K562 (cell line): ENCODE results near the gene CSTB. TPM values are rescaled to one million over a fixed set of nuclear protein-coding genes. Genes with fewer than 3 reads are reported as not detected.
A peak's percentile ranks its signal among the peaks of the same experiment; 100 is the strongest.

ENCODE experiments used
- ATAC-seq: fragments of 200-7000 bp; cut with Tn5 transposase; 3 replicates; pipeline ENCODE4 v1.9.1; 2020; ENCODE audit warnings: moderate library complexity
- BruUV-seq: library from RNA; stranded (reverse); fragments of 400-500 nt; replicated peaks from 2 replicates; lab custom pipeline; 2021; lab: Mats Ljungman, UMichigan
- CTCF ChIA-PET: fragments of 300-600 bp; formaldehyde crosslinking; extraction: SDS; loops from one replicate; lab custom pipeline; 2021; ENCODE audit warnings: low intra/inter-chr PET ratio; lab: Yijun Ruan, JAX
- POLR2A ChIA-PET: fragments of 300-600, 350-650 bp; sonication (Branson Sonifier 250); formaldehyde crosslinking; extraction: SDS; loops from one replicate; lab custom pipeline; 2021; ENCODE audit warnings: antibody characterized with exemption, inconsistent platforms; lab: Yijun Ruan, JAX
- DNase-seq, 4 experiments: peaks; one replicate each; pipeline versions ENCODE4 v3.0.0 to v3.0.0-alpha.2; 2011 to 2018; ENCODE audit warnings: low spot score in 3 of 4, mixed read lengths in 3 of 4; ENCODE audit errors: extremely low read depth in 1 of 4
- FAIRE-seq: peaks from 2 replicates; lab custom pipeline; 2011; peaks lifted over from hg19 to GRCh38; lab: Jason Lieb, UNC
- H2AFZ ChIP-seq: 2 replicates; pipeline ENCODE4 v1.6.0; 2011; ENCODE audit warnings: low read depth, low read length, control low read depth, inconsistent platforms
- H3K27ac ChIP-seq: fragments of 200-600 bp; 3 replicates; pipeline ENCODE4 v1.8.0; 2011; ENCODE audit warnings: low read depth, mild to moderate bottlenecking, control low read depth, inconsistent platforms, low read length, moderate library complexity, mixed read lengths; ENCODE audit errors: extremely low read depth
- H3K27me3 ChIP-seq, 2 experiments: fragments of 300-600 bp in 1 of 2; 2 replicates in 1 of 2; 3 replicates in 1 of 2; pipeline versions ENCODE4 v1.6.0 to v1.8.0; 2011; ENCODE audit warnings: inconsistent platforms in 2 of 2, low read length in 2 of 2, mild to moderate bottlenecking in 1 of 2, mixed read lengths in 1 of 2, moderate library complexity in 1 of 2; ENCODE audit not compliant: control insufficient read depth in 2 of 2, insufficient read depth in 2 of 2
- H3K36me3 ChIP-seq: fragments of 300-600 bp; 3 replicates; pipeline ENCODE4 v1.8.0; 2011; ENCODE audit warnings: mild to moderate bottlenecking, low read length, inconsistent platforms; ENCODE audit not compliant: control insufficient read depth, insufficient read depth
- H3K4me1 ChIP-seq, 2 experiments: fragments of 200-600 bp in 1 of 2; replicated peaks in 1 of 2; 2 replicates in 1 of 2; 3 replicates in 1 of 2; pipeline versions ENCODE4 v1.5.1 to v1.8.0; 2011; ENCODE audit warnings: inconsistent platforms in 2 of 2, low read length in 2 of 2, mild to moderate bottlenecking in 1 of 2, mixed read lengths in 1 of 2, moderate library complexity in 1 of 2; ENCODE audit not compliant: control insufficient read depth in 2 of 2, insufficient read depth in 2 of 2
- H3K4me2 ChIP-seq: 2 replicates; pipeline ENCODE4 v1.6.1; 2011; ENCODE audit warnings: low read length, control low read depth, inconsistent platforms, mixed read lengths; ENCODE audit not compliant: insufficient read depth
- H3K4me3 ChIP-seq: fragments of 200-600 bp; sonication (generic), shearing (Covaris generic); 2 replicates; pipeline ENCODE4 v1.5.1; 2016; ENCODE audit warnings: control low read depth, inconsistent platforms
- H3K79me2 ChIP-seq: fragments of 200-600 bp; 3 replicates; pipeline ENCODE4 v1.8.0; 2011; ENCODE audit warnings: low read length, inconsistent platforms; ENCODE audit not compliant: control insufficient read depth, insufficient read depth
- H3K9ac ChIP-seq, 2 experiments: 2 replicates each; pipeline versions ENCODE4 v1.6.0 to v1.6.1; 2011; ENCODE audit warnings: low read depth in 2 of 2, low read length in 2 of 2, control low read depth in 1 of 2, inconsistent platforms in 1 of 2, mild to moderate bottlenecking in 1 of 2, mixed read lengths in 1 of 2; ENCODE audit not compliant: insufficient read depth in 1 of 2
- H3K9me1 ChIP-seq: one replicate; pipeline ENCODE4 v1.6.0; 2011; ENCODE audit warnings: inconsistent platforms, mild to moderate bottlenecking, low read length, moderate library complexity; ENCODE audit not compliant: control insufficient read depth, insufficient read depth
- H3K9me3 ChIP-seq: replicated peaks from 2 replicates; pipeline ENCODE4 v1.5.1; 2011; ENCODE audit warnings: low read depth, low read length, inconsistent platforms; ENCODE audit not compliant: control insufficient read depth, insufficient read depth
- H4K20me1 ChIP-seq: replicated peaks from 2 replicates; pipeline ENCODE4 v1.6.1; 2011; ENCODE audit warnings: low read length, inconsistent platforms, mixed read lengths; ENCODE audit not compliant: control insufficient read depth, insufficient read depth
- LCOR ChIP-seq: sonication (generic); formaldehyde crosslinking; IDR thresholded peaks from 2 replicates; pipeline ENCODE4 v1.8.0; 2022; ENCODE audit warnings: mild to moderate bottlenecking, missing genetic modification reagents
- POLR2A ChIP-seq: fragments of 450-650 bp; conservative IDR thresholded peaks from 2 replicates; pipeline ENCODE4 v1.6.1; 2016
- POLR2AphosphoS5 ChIP-seq: IDR thresholded peaks from 2 replicates; pipeline ENCODE4 v1.6.1; 2011; ENCODE audit warnings: mild to moderate bottlenecking, low read depth, low read length, moderate library complexity; ENCODE audit not compliant: control insufficient read depth, insufficient read depth
- POLR2G ChIP-seq: fragments of 200-400 bp; formaldehyde crosslinking; IDR thresholded peaks from 2 replicates; pipeline ENCODE4 v1.6.1; 2017; ENCODE audit warnings: low read depth, mild to moderate bottlenecking, antibody characterized with exemption, low read length, moderate library complexity
- RBFOX2 ChIP-seq: fragments of 200-400 bp; formaldehyde crosslinking; IDR thresholded peaks from 2 replicates; pipeline ENCODE4 v1.6.1; 2017; ENCODE audit warnings: low read depth, mild to moderate bottlenecking, low read length, moderate library complexity
- TOE1 ChIP-seq, 2 experiments: fragments of 450-650 bp in 1 of 2; sonication (generic) in 1 of 2; formaldehyde crosslinking in 1 of 2; IDR thresholded peaks; 2 replicates each; pipeline versions ENCODE4 v1.7.1 to v1.8.0; 2016 to 2022; ENCODE audit warnings: borderline replicate concordance in 2 of 2, mild to moderate bottlenecking in 2 of 2, antibody characterized with exemption in 1 of 2, inconsistent platforms in 1 of 2, low read depth in 1 of 2, missing genetic modification reagents in 1 of 2, moderate library complexity in 1 of 2
- ZNF224 ChIP-seq: sonication (generic); formaldehyde crosslinking; IDR thresholded peaks from 2 replicates; pipeline ENCODE4 v1.8.0; 2022; ENCODE audit warnings: mild to moderate bottlenecking, missing genetic modification reagents
- WGBS: fragments of 100-300 bp; shearing (Covaris generic); methylation state at CpG from one replicate; pipeline ENCODE4 v1.1.6; 2016; ENCODE audit warnings: low coverage, mixed read lengths; ENCODE audit not compliant: insufficient coverage; ENCODE audit errors: missing lambda C conversion rate; 5-methylcytosine and 5-hydroxymethylcytosine counted together
- in situ Hi-C: fragments of 300-500 bp; cut with MboI; formaldehyde crosslinking; loops from 4 replicates; pipeline ENCODE4 v1.15.0; 2018; ENCODE audit warnings: inconsistent platforms, mixed read lengths
- intact Hi-C: fragments of 100-400 bp; cut with micrococcal nuclease; formaldehyde crosslinking; loops from 2 replicates; pipeline ENCODE4 v1.14.2; 2022
- polyA plus RNA-seq, 8 experiments: library from polyadenylated mRNA; depleted of rRNA in 4 of 8; stranded (reverse) in 5 of 8; unstranded in 3 of 8; fragments of >200 nt; fragmentation: Nextera tagmentation in 2 of 8; fragmentation: Illumina TruSeq in 1 of 8; extraction: Ambion mirVana in 2 of 8; extraction: Trizol in 1 of 8; gene quantifications; 2 replicates each; pipeline versions ENCODE4 v1.2.1 to v1.2.3, GENCODE V29; 2011 to 2014; ENCODE audit warnings: inconsistent platforms in 1 of 8, missing spikeins in 1 of 8
- total RNA-seq, 7 experiments: library from RNA; depleted of rRNA in 6 of 7; stranded (reverse); fragments of >200 nt in 6 of 7; fragmentation: Illumina TruSeq in 2 of 7; extraction: Trizol in 2 of 7; gene quantifications; 2 replicates each; pipeline versions ENCODE4 v1.2.1 to v1.2.3, GENCODE V29; 2011 to 2021; ENCODE audit warnings: low replicate concordance in 1 of 7
- TF ChIP-seq, protein P1 (sequence below): sonication (generic); formaldehyde crosslinking; IDR thresholded peaks from 2 replicates; pipeline ENCODE4 v1.8.1; 2023; ENCODE audit warnings: mild to moderate bottlenecking, missing genetic modification reagents

CSTB gene
- total and polyA plus RNA-seq, 9 of the 15 experiments (the other 6 are each of a cell fraction or from before 2014, with no cell fraction given): 12.4 to 65.0 (median 31.7) TPM

DNA sequence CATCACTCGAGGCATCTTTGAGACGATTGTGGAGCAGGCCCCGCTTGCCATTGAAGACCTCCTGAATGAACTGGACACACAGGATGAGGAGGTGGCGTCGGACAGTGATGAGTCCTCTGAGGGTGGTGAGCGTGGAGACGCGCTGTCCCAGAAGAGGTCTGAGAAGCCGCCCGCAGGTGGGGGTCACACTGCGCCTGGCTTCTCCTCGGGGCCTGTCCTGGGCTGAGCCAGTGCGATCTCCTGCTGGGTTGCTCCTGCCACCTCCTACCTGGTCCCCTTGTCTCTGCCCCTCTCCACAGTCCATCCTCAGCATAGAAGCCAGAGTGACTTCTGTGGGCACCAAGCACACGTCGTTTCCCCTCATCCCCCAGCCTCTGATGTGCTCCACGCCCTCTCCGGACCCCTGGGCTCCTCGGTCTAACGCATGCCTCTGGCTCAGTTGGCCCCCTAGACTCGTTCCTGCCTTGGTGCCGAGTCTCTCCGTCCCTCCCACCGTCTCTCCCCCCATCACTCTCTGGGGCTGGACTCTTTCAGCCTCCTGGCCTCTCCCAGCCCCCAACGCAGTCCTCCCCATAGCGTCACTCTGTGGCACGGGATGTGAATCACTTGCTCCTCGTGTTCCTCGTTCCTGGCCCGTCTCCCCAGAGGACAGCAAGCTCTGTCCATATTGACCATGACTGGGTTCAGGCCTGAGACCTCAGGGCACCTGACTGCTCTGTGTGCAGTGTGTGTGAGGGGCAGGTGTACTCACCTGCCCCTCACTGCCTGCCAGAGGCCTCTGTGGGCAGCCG lies 22.0 kb upstream of the CSTB start:
- in situ Hi-C loops (loop anchor here (25.0 kb wide), 1 partner anchor 339 kb away; the partner anchor contains the start of gene GATD3), intact Hi-C loops (no loop called here)
- H3K9me1 ChIP-seq: no peaks in the 10 kb centered on the region
- no peak for TF ChIP-seq ZNF224 (CRISPR knock-in tag)
- TF ChIP-seq LCOR: no peak
- peak; percentile 41; the same call in 1 of the 2 replicates for TF ChIP-seq RBFOX2
- 0 out of 2 replicates have a peak, but pooled peaks have one; percentile 13 for TF ChIP-seq POLR2AphosphoS5
- TF ChIP-seq POLR2G: peak; percentile 58
- TF ChIP-seq, protein P1, sequence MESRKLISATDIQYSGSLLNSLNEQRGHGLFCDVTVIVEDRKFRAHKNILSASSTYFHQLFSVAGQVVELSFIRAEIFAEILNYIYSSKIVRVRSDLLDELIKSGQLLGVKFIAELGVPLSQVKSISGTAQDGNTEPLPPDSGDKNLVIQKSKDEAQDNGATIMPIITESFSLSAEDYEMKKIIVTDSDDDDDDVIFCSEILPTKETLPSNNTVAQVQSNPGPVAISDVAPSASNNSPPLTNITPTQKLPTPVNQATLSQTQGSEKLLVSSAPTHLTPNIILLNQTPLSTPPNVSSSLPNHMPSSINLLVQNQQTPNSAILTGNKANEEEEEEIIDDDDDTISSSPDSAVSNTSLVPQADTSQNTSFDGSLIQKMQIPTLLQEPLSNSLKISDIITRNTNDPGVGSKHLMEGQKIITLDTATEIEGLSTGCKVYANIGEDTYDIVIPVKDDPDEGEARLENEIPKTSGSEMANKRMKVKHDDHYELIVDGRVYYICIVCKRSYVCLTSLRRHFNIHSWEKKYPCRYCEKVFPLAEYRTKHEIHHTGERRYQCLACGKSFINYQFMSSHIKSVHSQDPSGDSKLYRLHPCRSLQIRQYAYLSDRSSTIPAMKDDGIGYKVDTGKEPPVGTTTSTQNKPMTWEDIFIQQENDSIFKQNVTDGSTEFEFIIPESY: no peak
- TF ChIP-seq TOE1 (IDR thresholded peaks at IDR 0.05; ENCODE audit: borderline replicate concordance): no peak
- no peak for TF ChIP-seq TOE1 (CRISPR knock-in tag; IDR thresholded peaks at IDR 0.05; ENCODE audit: borderline replicate concordance, low read depth)
- TF ChIP-seq POLR2A: 0 out of 2 replicates have a peak, but pooled peaks have one; percentile 31
- no TSS peak for BruUV-seq
- no peak overlapping the region for H3K4me3 ChIP-seq
- H3K27ac ChIP-seq: no peak overlapping the region
- H2AFZ ChIP-seq: no peak overlapping the region
- no peak for DNase-seq
- H3K9me3 ChIP-seq: no peaks in the 10 kb centered on the region
- CTCF ChIA-PET: no interaction called here
- H4K20me1 ChIP-seq: peaks cover 9% of the 10 kb centered on the region
- no peak overlapping the region for H3K4me2 ChIP-seq
- no peak for ATAC-seq
- H3K36me3 ChIP-seq: peaks cover 100% of the 10 kb centered on the region
- POLR2A ChIA-PET: interaction anchor here (0.6 to 1.6 kb wide), 5 partner anchors 9 to 95 kb away, joined by 3 to 7 read pairs (median 3); partner anchors contain the start of gene RRP1
- H3K79me2 ChIP-seq: peaks cover 32% of the 10 kb centered on the region
- no peak for FAIRE-seq
- no peaks in the 10 kb centered on the region for H3K27me3 ChIP-seq
- 95% methylated on average over 29 of the region's 30 CpGs for WGBS
- peak overlapping the region in 1 of 2 experiments; percentile 47; a peak in 1 of 4 replicates for H3K9ac ChIP-seq
- H3K4me1 ChIP-seq: peaks cover 0 to 26% of the 10 kb centered on the region in 2 experiments; a peak in 1 of 5 replicates
